ENCODE results near the gene WWC2.

The WWC2 gene

GRCh38 chr4:183211533-183211932, 112.5 kb downstream of the WWC2 start:
- DNase-seq, result no peak

GRCh38 chr4:183213996-183214395, 114.9 kb downstream of the WWC2 start:
- DNase-seq, result no peak

GRCh38 chr4:183214912-183215488, 115.9 kb downstream of the WWC2 start:
- DNase-seq, result no peak

GRCh38 chr4:183220236-183220635, 121.2 kb downstream of the WWC2 start:
- no peak for DNase-seq

GRCh38 chr4:183223053-183223452, 124.0 kb downstream of the WWC2 start:
- DNase-seq, result no peak

GRCh38 chr4:183229397-183229796, 130.3 kb downstream of the WWC2 start:
- DNase-seq, result no peak

- no peak for DNase-seq
Observed at GRCh38 chr4:183240581-183241321, 141.7 kb downstream of the WWC2 start.

- DNase-seq, result no peak
Observed at GRCh38 chr4:183241322-183241640, 142.2 kb downstream of the WWC2 start.

- DNase-seq, result no peak
Observed at GRCh38 chr4:183241721-183242151, 142.7 kb downstream of the WWC2 start.

- no peak for DNase-seq
Observed at GRCh38 chr4:183242291-183242690, 143.2 kb downstream of the WWC2 start.

- DNase-seq, result no peak
Observed at GRCh38 chr4:183244019-183244418, 145.0 kb downstream of the WWC2 start.

GRCh38 chr4:183244506-183244905, 145.4 kb downstream of the WWC2 start:
- no peak for DNase-seq

GRCh38 chr4:183248201-183248600, 149.1 kb downstream of the WWC2 start:
- no peak for DNase-seq

GRCh38 chr4:183249854-183250253, 150.8 kb downstream of the WWC2 start:
- peak; percentile 36 for DNase-seq

- no peak for DNase-seq
Observed at GRCh38 chr4:183250831-183251230, 151.8 kb downstream of the WWC2 start.

GRCh38 chr4:183252959-183253358, 153.9 kb downstream of the WWC2 start:
- no peak for DNase-seq

GRCh38 chr4:183253451-183253850, 154.4 kb downstream of the WWC2 start:
- DNase-seq, result no peak

GRCh38 chr4:183254162-183254561, 155.1 kb downstream of the WWC2 start:
- DNase-seq, result no peak

- no peak for DNase-seq
Observed at GRCh38 chr4:183255487-183255886, 156.4 kb downstream of the WWC2 start.

- DNase-seq, result no peak
Observed at GRCh38 chr4:183256343-183256742, 157.3 kb downstream of the WWC2 start.

GRCh38 chr4:183256756-183257385, 157.8 kb downstream of the WWC2 start:
- DNase-seq, result peak; percentile 56

GRCh38 chr4:183257808-183258207, 158.8 kb downstream of the WWC2 start:
- no peak for DNase-seq

- no peak for DNase-seq
Observed at GRCh38 chr4:183260491-183261151, 161.6 kb downstream of the WWC2 start.

All from activated CD4-positive, alpha-beta T cell treated with anti-CD3 and anti-CD28 coated beads, Interleukin-2, Interleukin-6, amounts not matched to agents 100 ng/mL and 50 ng/mL, durations not matched to agents 16 hours and 8 hours (primary cell).